T-helper 22 cell (primary cell): Measurements from ENCODE around the gene CCR4.
"Not testable (repeated sequence)": the region's sequence is repeated elsewhere in the genome, so short reads cannot be mapped to it uniquely, and the experiment has no call there.

Experiments
- DNase-seq: peaks from one replicate; pipeline ENCODE4 v3.0.0-alpha.2; 2020; ENCODE audit warnings: low read depth

CCR4 gene

DNA sequence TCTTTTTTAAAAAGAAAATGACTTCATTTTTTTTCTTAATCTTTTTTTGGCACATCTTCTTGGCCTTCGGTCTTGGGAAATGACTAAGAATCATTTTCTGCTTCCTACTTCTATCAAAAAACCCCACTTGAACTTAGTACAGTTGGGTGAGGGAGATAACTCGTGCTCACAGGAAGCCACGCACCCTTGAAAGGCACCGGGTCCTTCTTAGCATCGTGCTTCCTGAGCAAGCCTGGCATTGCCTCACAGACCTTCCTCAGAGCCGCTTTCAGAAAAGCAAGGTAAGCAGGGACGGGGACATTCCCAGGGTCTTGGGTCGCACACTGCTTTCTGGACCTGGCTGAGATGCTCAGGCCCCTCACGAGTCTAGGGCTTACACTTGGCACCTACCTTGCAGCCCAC, at the start of gene CCR4:
Gene CCR4 (plus strand): TSS at position 235 of the 402 bp plus-strand sequence. CDS start 1,779 bp downstream, outside the sequence.
- peak; percentile 72 for DNase-seq

DNA sequence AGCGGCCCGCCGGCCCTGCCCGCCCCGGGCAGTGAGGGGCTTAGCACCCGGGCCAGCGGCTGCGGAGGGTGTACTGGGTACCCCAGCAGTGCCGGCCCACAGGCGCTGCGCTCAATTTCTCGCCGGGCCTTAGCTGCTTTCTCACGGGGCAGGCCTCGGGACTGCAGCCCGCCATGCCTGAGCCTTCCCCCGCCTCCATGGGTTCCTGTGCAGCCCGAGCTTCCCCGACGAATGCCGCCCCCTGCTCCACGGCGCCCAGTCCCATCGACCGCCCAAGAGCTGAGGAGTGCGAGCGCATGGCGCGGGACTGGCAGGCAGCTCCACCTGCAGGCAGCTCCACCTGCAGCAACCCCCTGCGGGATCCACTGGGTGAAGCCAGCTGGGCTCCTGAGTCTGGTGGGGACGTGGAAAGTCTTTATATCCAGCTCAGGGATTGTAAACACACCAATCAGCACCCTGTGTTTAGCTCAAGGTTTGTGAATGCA, 48.5 kb upstream of the CCR4 start:
- DNase-seq: not testable (repeated sequence)

DNA sequence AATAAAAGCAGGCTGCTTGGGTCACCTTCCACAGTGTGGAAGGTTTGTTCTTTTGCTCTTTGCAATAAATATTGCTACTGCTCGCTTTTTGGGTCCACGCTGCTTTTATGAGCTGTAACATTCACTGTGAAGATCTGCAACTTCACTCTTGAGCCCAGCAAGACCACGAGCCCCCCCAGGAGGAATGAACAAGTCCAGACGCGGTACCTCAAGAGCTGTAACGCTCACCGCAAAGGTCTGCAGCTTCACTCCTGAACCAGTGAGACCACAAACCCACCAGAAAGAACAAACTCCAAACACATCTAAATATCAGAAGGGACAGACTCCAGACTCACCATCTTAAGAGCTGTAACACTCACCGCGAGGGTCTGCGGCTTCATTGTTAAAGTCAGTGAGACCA, 47.5 kb upstream of the CCR4 start:
- DNase-seq: no peak

DNA sequence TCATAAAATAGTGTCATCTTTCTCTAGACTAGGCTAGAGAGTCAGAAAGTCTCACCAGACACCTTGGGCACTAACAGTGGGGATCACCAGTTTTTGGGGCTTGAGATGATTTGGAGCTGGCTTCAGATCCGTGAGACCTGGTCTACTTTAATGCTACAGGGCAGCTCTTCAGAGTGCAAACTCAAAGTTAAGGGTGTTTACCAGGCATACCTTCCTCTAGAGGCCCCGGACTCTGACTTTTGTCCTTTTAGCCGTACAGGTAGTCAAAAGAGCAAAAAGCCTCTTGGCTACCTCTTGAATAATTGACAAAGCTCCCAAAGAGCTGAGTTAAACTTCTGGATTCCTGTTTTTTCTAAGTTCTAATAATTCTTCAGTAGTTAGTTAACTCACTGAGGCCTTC, 41.4 kb upstream of the CCR4 start:
- DNase-seq: no peak

DNA sequence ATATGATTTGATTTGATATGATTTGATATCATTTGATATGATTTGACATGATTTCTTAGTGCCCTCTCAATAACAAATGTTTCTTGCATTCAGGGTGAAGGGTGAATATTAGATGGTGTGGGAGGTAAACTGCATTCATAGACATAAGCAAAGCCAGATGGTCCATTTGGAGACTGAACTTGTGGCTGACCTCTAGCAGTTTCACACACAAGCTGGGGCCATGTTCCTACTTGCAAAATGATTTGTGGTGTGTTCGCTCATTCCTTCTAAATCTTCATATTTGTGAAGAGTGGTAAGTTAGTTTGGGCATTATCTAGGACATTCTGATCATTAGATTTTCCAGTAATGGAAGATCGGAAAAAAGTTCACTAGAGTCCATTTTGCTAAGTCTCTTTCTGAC, 40.5 kb upstream of the CCR4 start:
- DNase-seq: no peak

DNA sequence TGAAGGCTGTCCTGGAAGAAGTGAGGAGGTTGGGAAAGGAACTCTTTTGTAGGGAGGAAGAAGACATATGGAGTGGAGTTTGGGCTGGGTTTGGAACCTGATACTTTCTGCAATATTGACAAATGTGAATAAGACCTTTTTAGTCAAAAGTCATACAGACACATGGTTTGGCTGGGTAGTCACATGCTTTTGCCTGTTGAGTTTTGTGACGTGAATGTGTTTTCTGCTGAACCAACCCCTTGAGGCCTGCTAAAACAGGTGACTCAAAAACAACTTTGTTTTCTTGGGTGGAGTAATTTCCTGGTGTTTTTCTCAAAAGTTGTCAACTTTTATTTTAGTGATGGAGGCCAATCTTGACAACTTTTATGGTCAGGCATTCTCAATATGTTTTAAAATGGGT, 39.4 kb upstream of the CCR4 start:
- no peak for DNase-seq

DNA sequence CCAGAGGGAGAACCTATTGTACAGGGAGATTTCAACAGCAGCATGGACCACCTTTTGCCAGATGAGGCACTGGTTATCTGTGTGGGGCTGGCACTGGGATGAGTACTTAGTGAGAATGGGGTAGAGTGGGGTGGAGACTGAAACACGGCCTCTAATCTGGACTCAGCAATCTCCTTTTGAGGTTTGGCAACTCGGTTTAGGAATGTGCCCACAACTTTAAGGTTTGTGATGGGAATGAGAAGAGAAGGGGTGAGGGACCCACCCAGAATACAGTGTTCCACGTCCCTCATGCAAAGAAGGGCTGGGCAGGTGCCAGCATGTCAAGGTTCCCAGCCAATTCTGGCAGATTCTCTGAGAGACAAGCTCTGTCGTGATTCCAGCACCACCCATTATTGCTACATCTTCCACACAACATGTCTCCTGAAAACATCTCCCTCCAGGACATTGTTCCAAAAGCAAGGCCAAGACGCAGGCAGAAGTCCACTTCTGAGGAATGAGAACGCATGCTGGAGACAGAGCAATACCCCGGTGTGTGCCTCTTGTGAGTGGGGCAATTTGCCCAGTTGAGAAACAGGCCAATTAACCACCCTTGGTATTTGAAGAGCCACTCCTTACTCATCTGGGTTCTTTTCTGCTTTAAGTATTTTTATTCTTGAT, 37.5 kb upstream of the CCR4 start:
- no peak for DNase-seq

DNA sequence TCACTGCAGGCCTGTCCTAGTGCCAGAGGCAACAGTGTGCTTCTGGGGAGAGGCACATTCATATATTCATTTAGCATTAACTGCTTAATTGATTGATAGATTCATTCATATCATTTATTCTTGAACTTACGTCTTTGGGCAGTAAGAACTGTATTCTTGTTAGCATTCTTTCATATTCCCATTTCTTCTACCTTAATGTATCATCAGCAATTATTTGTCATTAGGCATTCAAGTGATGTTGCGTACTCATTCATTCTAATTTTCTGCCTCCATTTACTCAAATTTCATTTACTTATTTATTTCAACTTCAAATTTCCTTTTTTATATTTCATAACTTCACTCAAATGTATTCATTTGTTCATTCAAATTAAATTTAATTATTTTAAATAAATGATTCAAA, 31.5 kb upstream of the CCR4 start:
- no peak for DNase-seq

DNA sequence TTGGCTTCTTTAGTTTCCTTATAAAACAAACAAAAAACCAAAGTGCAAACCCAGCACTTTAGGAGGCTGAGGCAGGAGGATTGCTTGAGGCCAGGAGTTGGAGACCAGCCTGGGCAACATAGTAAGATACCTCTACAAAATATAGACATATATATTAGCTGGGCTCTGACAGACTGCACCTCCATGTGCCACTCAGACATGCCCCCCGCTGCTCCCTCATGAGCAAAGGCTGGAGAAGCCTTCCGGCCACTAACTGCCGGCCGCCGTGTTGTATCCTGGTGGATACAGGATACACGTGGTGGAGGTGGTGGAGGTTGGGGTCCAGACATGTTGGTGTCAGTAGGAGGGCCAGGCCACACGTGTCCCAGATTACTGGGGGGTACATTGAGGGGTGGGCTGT, 29.4 kb upstream of the CCR4 start:
- no peak for DNase-seq

DNA sequence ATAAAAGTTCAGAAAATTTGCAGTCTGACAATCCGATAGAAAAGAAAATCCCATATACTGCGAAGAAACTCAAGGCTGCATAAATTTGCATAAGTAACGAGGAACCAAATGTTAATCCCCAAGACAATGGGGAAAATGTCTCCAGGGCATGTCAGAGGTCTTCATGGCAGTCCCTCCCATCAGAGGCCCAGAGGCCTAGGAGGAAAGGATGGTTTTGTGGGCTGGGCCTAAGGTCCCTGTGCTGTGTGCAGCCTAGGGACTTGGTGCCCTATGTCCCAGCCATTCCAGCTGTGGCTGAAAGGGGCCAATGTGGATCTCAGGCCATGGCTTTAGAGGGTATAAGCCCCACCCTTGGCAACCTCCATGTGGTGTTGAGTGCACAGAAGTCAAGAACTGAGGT, 21.3 kb upstream of the CCR4 start:
- DNase-seq: no peak

DNA sequence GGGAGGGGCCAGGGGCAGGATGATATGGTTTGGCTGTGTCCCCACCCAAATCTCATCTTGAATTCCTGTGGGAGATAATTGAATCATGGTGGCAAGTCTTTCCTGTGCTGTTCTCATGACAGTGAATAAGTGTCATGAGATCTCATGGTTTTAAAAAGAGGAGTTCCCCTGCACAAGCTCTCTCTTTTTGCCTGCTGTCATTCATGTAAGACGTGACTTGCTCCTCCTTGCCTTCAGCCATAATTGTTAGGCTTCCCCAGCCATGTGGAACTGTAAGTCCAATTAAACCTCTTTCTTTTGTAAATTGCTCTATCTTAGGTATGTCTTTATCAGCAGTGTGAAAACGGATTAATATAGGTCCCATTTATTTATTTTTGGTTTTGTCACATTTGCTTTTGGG, 20.2 kb upstream of the CCR4 start:
- not testable (repeated sequence) for DNase-seq

DNA sequence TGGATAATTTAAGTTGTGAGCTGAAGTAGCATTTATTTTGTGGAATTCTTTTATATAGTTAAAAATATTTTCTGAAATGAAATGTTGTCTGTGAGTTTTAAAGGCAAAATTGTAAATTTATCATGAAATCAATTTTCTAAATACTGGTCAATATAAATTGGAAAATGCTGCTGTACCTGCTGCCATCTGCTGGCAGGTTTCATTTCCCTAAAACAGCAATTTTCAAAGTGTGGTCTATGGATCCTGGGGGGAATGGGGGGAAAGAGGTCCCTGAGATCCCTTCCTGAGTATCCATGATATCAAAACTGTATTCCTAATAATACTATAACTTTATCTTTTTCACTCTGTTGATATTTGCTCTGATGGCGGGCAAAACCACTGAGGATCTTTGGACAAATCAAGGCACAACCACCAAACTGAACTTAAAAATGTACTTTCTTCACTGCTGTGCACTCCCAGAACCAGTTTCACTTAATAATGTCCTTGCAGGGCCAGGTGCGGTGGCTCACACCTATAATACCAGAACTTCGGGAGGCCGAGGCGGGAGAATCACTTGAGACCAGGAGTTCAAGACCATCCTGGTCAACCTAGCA, 17.2 kb upstream of the CCR4 start:
- DNase-seq: no peak

DNA sequence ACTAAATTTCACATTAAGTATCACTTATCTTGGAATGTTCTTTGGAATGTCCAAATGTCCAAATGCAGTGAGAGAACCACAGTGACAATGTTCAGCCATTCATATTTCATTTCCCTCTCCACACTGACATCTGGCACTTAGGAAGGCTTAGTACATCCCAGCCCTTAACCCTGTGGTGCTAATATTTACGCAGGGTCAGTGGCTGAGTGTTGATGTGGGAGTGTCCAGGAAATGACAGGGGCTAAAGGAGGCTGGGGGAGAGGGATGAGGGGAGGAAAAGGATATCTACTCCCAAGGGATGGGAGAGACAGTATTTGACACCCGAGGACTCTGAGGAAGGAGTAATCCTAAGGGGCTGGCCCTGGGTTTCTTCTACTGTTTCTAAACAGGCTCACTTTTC, 14.1 kb upstream of the CCR4 start:
- no peak for DNase-seq

DNA sequence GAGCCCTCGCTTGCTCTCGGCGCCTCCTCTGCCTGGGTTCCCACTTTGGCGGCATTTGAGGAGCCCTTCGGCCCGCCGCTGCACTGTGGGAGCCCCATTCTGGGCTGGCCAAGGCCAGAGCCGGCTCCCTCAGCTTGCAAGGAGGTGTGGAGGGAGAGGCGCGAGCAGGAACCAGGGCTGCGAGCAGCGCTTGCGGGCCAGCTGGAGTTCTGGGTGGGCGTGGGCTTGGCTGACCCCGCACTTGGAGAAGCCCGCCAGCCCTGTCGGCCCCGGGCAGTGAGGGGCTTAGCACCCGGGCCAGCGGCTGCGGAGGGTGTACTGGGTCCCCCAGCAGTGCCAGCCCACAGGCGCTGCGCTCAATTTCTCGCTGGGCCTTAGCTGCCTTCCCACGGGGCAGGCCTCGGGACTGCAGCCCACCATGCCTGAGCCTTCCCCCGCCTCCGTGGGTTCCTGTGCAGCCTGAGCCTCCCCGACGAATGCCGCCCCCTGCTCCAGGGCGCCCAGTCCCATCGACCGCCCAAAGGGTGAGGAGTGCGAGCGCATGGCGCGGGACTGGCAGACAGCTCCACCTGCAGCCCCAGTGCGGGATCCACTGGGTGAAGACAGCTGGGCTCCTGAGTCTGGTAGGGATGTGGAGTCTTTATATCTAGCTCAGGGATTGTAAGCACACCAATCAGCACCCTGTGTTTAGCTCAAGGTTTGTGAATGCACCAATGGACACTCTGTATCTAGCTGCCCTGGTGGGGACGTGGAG, 11.7 kb upstream of the CCR4 start:
- not testable (repeated sequence) for DNase-seq

DNA sequence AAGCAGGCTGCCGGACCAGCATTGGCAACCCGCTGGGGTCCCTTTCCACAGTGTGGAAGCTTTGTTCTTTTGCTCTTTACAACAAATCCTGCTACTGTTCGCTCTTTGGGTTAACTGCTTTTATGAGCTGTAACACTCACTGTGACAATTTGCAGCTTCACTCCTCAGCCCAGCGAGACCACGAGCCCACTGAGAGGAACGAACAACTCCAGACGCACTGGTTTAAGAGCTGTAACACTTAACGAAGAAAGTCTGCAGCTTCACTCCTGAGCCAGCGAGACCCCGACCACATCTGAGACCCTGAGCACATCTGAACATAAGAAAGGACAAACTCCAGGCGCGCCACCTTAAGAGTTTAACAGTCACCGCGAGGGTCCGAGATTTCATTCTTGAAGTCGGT, 10.7 kb upstream of the CCR4 start:
- DNase-seq: no peak

DNA sequence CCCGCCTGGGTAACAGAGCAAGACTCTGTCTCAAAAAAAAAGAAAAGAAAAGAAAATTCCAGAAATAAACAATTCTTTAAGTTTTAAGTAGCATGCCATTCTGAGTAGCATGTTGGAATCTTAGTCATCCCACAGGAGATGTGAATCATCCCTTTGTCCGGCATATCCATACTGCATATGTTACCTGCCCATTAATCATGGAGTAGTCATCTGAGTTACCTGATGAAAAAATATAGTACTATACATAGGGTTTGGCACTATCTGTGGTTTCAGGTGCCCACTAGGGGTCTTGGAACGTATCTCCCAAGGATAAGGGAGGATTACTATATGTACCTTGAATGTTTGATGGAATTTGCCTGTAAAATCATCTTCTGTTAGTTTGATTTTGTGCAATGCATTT, 6.3 kb upstream of the CCR4 start:
- DNase-seq: no peak

DNA sequence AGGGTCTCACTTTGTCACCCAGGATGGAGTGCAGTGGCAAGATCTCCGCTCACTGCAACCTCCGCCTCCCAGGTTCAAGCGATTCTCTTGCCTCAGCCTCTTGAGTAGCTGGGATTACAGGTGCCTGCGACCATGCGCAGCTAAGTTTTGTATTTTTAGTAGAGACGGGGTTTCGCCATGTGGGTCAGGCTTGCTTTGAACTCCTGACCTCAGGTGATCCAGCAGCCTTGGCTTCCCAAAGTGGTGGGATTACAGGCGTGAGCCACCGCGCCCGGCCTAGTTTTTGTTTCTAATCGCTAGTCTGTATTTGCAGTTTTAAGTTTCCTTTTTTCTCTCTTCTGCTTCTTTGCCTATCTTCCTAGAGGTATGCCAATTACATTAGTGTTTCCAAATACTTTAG, 5.8 kb upstream of the CCR4 start:
- DNase-seq: not testable (repeated sequence)

DNA sequence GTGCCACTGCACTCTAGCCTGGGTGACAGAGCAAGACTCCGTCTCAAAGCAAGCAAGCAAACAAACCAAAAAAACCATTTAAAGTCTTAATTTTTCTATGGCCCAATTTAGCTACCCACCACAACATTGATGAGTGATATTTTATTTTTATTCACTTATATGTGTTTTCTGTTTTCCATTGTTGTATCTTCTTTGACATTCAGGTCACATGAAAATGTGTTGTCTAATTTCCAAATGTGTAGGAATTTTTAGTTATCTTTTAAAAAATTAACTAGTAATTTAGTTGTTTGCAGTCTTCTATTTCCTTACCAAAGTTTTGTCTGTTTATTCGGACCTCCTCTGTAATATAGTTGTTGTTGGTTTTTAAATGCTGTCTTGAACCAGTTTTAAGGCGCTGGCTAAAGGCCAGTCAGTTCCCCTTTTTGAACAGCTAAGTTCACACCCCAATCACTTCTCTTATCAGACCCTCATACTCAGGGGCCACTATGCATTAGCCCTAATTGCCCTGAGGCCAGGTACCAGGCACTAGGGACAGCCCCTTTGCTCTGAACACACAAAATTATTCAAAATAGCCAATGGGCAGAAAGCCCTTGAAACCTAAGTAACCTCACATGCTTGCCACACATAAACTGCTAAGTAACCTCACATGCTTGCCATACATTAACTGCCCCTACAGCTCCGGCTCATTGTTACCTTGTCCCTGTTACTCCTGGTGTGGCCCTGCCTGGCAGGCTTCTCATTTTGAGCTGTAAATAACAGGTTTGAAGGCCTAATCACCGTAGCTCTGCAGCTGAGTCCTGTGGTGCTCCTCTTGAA, 4.3 kb upstream of the CCR4 start:
- no peak for DNase-seq

DNA sequence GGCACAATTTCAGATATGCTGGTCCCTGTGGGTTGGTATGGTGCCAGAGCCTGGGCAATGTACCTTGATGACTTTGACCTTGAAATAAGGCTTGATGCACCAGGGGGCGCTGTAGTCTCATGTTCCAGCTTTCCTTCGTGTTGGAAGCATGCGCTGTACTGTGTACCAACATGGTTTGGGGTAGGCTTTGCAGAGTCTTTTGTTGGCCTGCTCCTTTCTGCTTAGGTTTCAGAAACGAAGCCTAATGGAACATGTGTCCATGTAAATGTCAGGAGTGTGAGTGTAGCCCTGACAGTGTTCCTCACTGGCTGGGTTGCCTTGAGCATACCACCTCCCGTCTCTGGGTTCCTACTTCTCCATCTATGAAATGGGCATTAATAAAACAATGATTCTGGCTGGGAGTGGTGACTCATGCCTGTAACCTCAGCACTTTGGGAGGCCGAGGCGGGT, 3.6 kb upstream of the CCR4 start:
- peak; percentile 67 for DNase-seq

DNA sequence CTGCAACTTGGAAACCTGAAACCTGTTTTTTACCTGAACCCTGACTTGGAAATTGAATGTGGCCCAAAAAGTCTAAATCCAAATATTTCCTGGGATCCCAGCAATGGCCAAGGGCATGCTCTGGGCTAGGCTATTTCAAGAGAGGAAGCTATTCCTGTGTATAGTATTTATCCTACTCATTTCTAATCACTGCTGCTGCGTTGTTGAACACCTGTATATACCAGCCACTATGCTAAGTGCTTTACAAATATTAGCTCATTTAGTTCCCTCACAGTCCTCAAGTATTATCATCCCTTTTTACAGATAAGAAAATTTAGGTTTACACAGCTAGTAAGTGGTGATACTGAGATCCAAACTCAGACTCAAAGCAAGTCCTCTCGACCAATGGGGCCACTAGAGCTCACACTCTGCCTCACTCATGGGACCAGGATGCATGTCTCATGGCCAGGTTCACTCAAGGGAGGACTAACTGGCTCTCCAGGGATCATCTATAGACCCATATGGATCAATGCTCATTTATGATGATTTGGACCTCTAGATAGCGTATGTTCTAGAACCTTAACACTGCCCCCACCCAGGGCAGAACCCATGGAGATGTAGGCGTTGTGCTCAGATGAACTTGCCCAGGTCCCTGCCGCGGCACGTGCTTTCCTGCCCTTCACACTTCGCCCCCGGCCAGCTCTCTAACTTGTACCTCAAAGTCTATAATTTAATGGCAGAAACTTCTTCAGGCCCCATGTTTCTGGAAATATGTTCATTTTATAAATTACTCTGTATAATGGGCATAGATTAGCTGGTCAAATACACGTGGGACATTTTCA, 2.6 kb upstream of the CCR4 start:
- no peak for DNase-seq

DNA sequence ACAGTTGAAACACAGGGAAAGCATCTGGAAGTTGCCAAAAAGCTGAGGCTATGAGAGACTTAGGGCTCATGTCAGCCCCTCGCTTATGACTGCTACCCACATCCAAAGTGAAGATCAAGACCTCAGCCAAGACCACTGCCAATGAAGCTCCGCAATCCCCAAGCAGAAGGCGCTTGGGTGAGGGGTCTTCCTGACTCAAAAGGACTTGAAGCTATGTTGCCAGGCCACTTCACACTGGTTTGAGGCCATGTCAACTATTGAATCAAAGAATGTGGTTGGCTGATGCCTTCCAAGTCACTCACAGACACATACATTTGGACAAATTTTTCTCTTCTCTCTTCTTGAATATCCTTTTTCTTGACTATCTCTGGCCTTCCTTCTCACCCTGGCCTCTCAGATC, 928 bp upstream of the CCR4 start:
- DNase-seq: no peak
